DMS53 treated with DMSO at 0.1 percent for 48 hours (cell line): Measurements from ENCODE around the gene ADCYAP1.
"Not testable (repeated sequence)": the region's sequence is repeated elsewhere in the genome, so short reads cannot be mapped to it uniquely, and the experiment has no call there.

Experiments used
- DNase-seq: peaks from one replicate; lab custom pipeline; 2025; ENCODE audit not compliant: unreplicated experiment; lab: John Stamatoyannopoulos, UW

The ADCYAP1 gene

GRCh38 chr18:904218-905090 is at the start of gene ADCYAP1:
Gene ADCYAP1 (plus strand): TSS chr18:904871. CDS start chr18:905387, 516 bp downstream.
- DNase-seq, result peak; percentile 93

- no peak for DNase-seq
These were observed 46.7 kb upstream of the ADCYAP1 start for GRCh38 chr18:857986-858385.

- peak; percentile 96 for DNase-seq
These were observed 39.8 kb upstream of the ADCYAP1 start for GRCh38 chr18:864872-865273.

- DNase-seq, result no peak
These were observed 37.4 kb upstream of the ADCYAP1 start for GRCh38 chr18:867257-867656.

- DNase-seq, result not testable (repeated sequence)
These were observed 31.2 kb upstream of the ADCYAP1 start for GRCh38 chr18:873426-873825.

DNA sequence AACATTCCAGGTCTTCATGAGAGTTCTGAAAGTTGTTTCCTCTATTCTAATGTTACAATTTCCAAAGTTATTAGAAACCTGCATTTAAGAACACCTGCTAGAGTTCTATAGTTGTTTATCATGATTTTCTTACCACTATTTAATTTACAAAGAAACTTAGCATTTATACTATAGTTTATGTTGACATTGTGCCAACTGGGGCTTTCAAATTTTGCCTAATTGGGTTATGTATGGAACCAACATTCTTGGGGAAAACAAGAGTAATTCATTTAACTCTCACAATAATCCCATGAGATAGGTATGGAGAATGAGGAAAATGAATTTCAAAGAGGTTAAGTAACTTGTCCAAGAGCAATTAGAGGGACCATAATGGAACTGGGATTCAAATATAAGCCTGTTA is 28.8 kb upstream of the ADCYAP1 start:
- DNase-seq, result no peak

- no peak for DNase-seq
These were observed 27.4 kb upstream of the ADCYAP1 start for GRCh38 chr18:877238-877637.

- DNase-seq, result no peak
These were observed 18.6 kb upstream of the ADCYAP1 start for GRCh38 chr18:886076-886475.

DNA sequence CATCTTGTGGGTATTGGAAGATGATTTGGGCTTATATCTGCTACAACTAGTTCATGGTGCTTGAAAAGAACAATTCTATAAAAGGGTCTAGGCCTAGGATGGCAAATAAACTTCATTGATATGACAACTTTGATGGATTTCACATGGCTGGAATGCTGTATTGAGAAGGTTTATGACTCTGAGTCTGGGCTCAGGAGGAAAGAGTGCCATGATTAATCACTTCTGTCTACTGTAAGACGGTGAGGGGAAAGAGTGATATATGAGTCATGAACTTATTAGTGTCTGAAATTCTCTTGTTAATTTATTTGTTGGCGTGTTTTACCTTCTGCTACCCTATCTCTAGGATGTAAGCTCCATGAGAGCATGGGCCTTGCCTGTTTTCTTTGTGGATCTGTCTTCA is 17.0 kb upstream of the ADCYAP1 start:
- DNase-seq, result no peak

DNA sequence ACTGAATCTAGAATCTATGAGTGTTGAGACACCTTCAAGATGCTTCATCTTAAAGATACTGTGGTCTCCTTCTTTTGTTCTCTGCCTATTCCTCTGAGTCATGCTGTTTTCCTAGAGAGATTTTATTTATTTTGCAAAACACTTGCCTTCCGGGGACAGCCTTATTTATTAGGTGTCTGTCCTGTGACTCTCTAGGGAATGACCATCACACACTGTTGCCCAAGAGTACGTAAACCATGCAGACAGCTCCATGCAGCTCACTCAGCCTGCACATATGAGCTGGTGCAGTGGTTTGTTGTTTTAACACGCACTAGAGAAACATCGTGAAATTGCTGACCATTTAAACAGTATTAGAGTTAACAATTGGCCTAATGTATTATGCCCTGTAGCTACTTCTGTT is 12.4 kb upstream of the ADCYAP1 start:
- DNase-seq, result no peak

DNA sequence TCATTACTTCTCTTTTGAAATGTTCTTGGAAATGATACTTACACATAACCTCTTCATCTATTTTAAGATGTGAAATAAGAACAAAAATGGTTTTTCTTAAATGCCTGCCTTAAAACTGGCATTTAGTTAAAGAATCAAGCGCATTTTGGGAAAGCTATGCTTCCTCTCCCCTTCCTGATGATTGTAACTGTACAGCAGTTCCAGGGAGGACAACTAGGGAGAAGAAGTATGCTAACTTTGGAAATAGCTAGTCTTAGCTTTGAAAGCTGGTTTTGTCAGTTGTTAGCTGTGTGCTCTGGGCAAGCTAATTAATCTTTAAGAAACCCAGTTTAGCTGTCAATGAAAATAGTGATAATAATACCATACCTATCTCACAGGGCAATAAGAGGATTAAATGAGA is 8.4 kb upstream of the ADCYAP1 start:
- no peak for DNase-seq

DNA sequence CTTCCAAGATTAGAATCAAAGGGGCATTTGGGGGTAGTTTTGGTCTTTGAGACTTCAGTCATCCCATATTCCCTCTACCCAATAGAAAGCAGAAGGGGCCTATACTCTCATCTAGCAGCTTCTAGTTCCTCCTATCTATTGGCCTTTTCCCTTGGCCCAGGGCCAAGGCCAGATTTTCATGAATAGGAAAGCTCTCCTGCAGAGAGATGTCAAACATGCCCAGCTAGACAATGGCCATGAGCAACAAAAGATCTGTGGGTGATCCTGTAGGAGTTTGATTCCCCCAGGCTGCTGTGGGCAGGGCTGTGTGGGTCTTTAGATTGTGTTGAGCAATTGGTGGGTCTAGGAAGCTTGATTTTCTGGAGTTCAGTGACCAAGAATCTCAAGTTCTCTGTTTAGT is 2.9 kb upstream of the ADCYAP1 start:
- no peak for DNase-seq

DNA sequence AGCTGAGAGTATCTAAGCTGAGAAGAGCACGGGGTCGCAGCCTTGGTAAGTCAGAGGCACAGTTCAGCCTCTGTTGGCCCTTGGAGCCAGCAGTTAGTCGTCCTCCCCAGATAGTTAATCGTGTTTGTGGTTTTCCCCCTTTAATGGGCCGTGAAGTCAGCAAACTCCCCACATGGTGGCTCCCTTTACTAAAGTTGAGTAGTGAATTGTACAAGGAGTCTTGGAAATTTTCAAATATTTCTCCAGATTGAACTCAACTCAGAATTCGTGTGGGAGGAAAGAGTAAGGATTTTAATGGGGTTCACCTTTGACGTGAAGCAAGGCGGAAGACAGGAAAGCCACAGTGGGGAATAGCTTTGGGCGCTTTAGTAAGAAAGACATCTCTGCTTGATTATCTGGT is 2.4 kb upstream of the ADCYAP1 start:
- DNase-seq, result peak; percentile 32

DNA sequence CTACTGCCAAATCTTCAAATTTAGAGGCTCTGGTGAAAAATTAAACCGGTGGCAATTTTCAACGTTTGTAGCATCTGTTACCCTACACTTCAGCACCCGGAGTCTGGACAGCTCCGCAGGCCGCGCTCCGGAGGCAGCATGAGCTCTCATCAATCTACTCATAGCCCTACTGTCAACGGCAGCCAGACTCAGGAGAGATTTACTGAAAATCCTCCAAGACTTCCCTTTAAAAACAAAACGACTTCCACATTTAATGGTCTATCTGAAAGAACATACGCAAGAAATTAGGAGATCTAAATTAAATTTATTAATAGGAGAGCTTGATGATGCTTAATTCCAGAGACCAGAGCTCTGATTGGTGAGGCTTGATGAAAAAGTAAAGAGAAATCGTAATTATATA is 970 bp upstream of the ADCYAP1 start:
- DNase-seq, result no peak

GRCh38 chr18:905307-905947 is 756 bp downstream of the ADCYAP1 start:
- DNase-seq, result peak; percentile 77

DNA sequence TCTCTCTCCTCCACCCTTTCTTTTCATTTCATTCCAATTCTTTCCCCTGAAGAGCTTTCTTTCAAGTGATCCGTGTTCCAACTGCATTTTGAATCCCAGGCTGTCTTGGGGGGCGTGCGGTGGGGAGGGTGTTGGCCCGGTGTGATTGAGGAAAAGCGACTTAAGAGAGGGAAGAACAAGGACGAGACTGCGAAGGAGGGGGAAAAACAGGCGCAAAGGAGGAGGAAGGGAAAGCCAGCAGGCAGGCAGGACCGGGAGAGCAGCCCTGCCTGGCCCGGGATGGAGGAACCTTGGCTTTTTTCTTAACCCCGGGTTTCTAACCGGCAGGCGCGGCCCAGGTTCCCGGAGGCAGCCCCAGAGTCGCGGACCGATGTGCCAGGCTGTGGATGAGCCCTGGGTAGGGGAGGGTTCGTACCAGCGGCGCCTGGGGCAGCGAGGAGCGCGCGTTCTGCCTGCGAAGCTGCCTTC is 1.3 kb downstream of the ADCYAP1 start:
- DNase-seq, result peak; percentile 75

- peak; percentile 78 for DNase-seq
These were observed 1.9 kb downstream of the ADCYAP1 start for GRCh38 chr18:906416-907114.

GRCh38 chr18:907115-907884 is 2.6 kb downstream of the ADCYAP1 start:
- peak; percentile 86 for DNase-seq

DNA sequence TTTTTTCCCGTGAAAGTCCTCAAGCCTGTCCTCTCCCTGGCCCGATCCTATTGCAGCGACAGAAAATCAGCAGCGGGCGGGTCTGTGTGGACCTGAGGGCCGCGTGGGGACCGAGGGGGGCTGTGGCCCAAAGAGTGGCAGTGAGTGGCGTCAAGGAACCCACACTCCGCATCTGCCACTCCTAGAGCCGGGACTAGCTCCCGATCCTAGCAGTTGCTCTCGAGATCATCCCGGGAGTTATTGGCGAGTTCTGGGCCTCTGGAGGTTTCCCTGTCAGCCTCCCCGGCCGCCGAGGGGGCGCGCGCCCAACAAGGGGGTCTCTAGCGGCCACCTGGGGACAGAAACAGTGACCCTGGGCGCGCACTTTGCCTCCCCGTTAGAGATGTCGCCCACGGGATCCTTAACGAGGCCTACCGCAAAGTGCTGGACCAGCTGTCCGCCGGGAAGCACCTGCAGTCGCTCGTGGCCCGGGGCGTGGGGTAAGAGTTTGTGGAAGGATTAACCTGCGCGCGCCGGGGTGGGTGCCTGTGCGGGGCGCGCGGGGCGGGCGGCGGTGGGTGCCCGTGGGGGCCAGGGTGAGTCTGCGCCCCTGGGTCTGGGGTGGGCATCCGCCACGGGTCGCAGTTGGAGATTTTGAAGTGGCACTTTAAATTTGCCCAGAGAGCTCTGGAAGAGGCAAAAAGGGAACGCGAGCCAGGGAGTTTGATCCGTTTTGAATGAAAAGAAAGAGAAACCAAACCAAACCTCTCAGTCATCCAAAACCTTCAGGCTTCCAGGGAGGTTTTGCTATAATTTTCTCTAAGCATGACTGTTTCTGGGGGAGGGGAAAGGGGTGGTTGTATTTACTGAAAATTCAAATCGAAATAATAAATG is 3.5 kb downstream of the ADCYAP1 start:
- peak; percentile 78 for DNase-seq
